SHP77 treated with DMSO at 0.1 percent for 48 hours (cell line): ENCODE results near the gene ZIC5.

ENCODE experiments used
- DNase-seq: peaks from one replicate; lab custom pipeline; 2025; lab: John Stamatoyannopoulos, UW

The ZIC5 gene

GRCh38 chr13:99987154-99988019, 15.8 kb upstream of the ZIC5 start:
- DNase-seq: no peak

GRCh38 chr13:99986741-99987140, 15.2 kb upstream of the ZIC5 start:
- peak; percentile 58 for DNase-seq

- no peak for DNase-seq
These were observed 14.4 kb upstream of the ZIC5 start for GRCh38 chr13:99985886-99986527.

- no peak for DNase-seq
These were observed 13.8 kb upstream of the ZIC5 start for GRCh38 chr13:99985241-99985874.

- DNase-seq: no peak
These were observed 13.1 kb upstream of the ZIC5 start for GRCh38 chr13:99984461-99985240.

GRCh38 chr13:99983499-99984401, 12.2 kb upstream of the ZIC5 start:
- no peak for DNase-seq

- no peak for DNase-seq
These were observed 11.3 kb upstream of the ZIC5 start for GRCh38 chr13:99982731-99983498.

GRCh38 chr13:99982036-99982730, 10.6 kb upstream of the ZIC5 start:
- no peak for DNase-seq

- DNase-seq: no peak
These were observed 10.1 kb upstream of the ZIC5 start, which contains the start of gene ZIC2 for GRCh38 chr13:99981735-99982035. Gene ZIC2 (plus strand): TSS chr13:99981784. CDS start chr13:99982065, 281 bp downstream.

GRCh38 chr13:99980824-99981734, 9.5 kb upstream of the ZIC5 start:
- DNase-seq: no peak

- no peak for DNase-seq
These were observed 8.7 kb upstream of the ZIC5 start for GRCh38 chr13:99980201-99980823.

GRCh38 chr13:99979453-99980200, 8.1 kb upstream of the ZIC5 start:
- DNase-seq: no peak

GRCh38 chr13:99978799-99979452, 7.4 kb upstream of the ZIC5 start:
- no peak for DNase-seq

- no peak for DNase-seq
These were observed 6.6 kb upstream of the ZIC5 start for GRCh38 chr13:99977912-99978798.

GRCh38 chr13:99977334-99977911, 5.9 kb upstream of the ZIC5 start:
- no peak for DNase-seq

GRCh38 chr13:99976575-99976974, 5.0 kb upstream of the ZIC5 start:
- DNase-seq: no peak
